H54 (cell line): ENCODE measurements around the gene FHAD1.

Experiments used
- DNase-seq: peaks from one replicate; pipeline ENCODE4 v3.0.0; 2011; ENCODE audit warnings: low spot score, mixed read lengths; ENCODE audit not compliant: insufficient read length
- FAIRE-seq: peaks from 3 replicates; lab custom pipeline; 2011; peaks lifted over from hg19 to GRCh38; lab: Jason Lieb, UNC
- POLR2A ChIP-seq: IDR thresholded peaks from 2 replicates; pipeline ENCODE4 v1.6.1; 2011; ENCODE audit warnings: low read depth, mild to moderate bottlenecking, low read length

The FHAD1 gene

GRCh38 chr1:15308135-15308534 lies 61.1 kb downstream of the FHAD1 start:
- no peak for TF ChIP-seq POLR2A
- DNase-seq (no peak), FAIRE-seq (no peak)

DNA sequence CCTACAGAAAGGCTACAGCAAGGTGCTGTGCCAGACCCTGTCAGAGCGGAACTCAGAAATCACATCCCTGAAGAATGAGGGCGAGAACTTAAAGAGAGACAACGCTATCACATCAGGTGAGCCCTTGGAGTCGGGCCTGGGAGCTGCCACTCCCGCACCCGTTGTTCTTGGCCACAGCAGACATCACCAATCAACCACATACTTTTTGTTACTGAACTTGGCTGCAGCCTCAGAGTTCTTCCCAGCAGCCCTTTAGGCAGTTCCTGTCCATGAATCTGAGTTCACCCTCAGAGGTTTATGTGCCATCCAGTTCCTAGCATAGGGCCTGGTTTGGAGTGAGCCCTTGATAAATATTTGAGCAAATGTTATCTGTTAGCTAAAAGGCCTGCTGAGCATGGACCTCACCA lies 61.6 kb downstream of the FHAD1 start:
- FAIRE-seq (no peak), DNase-seq (no peak)
- TF ChIP-seq POLR2A = no peak

DNA sequence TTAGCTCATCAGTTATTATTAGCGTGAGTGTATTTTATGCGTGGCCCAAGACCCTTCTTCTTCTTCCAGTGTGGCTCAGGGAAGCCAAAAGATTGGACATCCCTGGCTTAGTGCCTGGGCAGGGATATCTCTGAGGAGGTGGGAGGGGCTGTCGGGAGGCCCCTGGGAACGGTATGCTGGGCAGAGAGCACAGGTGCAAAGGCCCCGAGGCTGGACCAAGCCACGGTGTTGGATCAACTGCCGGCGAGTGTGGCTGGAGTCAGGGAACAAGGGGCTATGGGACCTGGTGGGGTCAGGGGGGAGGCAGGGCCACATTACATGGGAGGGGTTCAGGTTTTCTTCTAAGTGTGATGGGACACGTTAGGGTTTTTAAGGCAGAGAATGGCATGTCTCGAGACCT lies 62.7 kb downstream of the FHAD1 start:
- FAIRE-seq = no peak

GRCh38 chr1:15310544-15310943 lies 63.5 kb downstream of the FHAD1 start:
- no peak for FAIRE-seq
- DNase-seq = no peak
- no peak for TF ChIP-seq POLR2A

More for the DNA sequence above, 62.7 kb downstream of the FHAD1 start:
- TF ChIP-seq POLR2A = no peak
- no peak for DNase-seq

- TF ChIP-seq POLR2A = no peak
- DNase-seq = no peak
- FAIRE-seq = no peak
Observed at GRCh38 chr1:15311122-15311822, 64.2 kb downstream of the FHAD1 start.

GRCh38 chr1:15311880-15312279 lies 64.9 kb downstream of the FHAD1 start:
- FAIRE-seq (no peak), DNase-seq (no peak)
- no peak for TF ChIP-seq POLR2A

DNA sequence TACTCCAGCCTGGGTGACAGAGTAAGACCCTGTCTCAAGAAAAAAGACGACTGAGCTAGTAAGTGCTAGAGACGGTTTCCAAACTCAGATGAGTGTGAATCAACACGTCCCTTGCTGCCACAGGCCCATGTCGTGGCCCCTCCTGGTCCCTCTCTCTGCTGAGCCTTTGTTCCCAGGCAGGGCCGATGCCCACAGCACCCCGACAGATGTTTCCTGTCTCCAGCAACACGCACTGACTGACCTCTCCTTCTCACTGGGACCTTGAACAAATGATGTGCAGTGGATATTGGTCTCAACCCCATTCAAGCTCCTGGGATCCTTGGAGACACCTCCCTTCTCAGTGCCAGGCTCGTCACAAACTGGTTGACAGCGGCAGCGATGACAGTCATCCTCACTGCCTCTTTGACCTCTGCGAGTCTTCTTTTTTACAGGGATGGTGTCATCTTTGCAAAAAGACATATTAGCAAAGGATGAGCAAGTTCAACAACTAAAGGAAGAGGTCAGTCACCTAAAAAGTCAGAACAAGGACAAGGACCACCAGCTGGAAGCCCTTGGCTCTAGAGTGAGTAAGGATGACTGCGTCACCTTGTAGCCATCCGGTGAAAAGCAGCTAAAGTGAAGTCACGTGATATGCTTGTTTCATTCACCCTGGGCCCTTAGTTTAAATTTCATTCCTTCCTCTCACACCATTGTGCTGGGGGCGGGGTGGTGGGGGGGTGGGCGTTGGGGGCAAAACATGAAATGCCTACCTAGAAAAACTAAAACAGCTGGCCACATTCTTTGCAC lies 65.8 kb downstream of the FHAD1 start:
- FAIRE-seq = no peak

GRCh38 chr1:15314328-15315281 lies 67.6 kb downstream of the FHAD1 start:
- no peak for TF ChIP-seq POLR2A
- no peak for FAIRE-seq
- DNase-seq = no peak

More for the DNA sequence above, 65.8 kb downstream of the FHAD1 start:
- no peak for DNase-seq
- no peak for TF ChIP-seq POLR2A

DNA sequence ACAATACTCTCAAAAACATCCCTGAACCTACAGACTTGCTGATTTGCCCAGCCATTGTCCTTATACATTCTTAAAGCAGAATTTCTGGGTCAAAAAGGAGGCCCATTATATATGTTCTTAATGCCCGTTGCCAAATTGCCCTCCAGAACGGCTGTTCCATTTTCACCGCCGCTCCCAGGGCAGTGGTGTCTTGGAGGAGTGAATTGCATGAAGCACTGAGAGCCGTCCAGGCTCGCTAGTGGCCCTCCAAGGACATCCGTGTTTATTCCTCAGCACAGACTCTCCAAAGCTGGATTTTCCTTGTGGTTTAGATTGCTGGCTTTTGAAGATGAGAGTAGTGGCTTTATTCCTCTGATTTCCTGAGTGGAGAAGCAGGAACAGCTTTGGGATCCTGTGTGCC lies 68.8 kb downstream of the FHAD1 start:
- TF ChIP-seq POLR2A = no peak
- FAIRE-seq = no peak

GRCh38 chr1:15316510-15316909 lies 69.5 kb downstream of the FHAD1 start:
- TF ChIP-seq POLR2A = no peak
- no peak for FAIRE-seq

More for the DNA sequence above, 68.8 kb downstream of the FHAD1 start:
- no peak for DNase-seq

DNA sequence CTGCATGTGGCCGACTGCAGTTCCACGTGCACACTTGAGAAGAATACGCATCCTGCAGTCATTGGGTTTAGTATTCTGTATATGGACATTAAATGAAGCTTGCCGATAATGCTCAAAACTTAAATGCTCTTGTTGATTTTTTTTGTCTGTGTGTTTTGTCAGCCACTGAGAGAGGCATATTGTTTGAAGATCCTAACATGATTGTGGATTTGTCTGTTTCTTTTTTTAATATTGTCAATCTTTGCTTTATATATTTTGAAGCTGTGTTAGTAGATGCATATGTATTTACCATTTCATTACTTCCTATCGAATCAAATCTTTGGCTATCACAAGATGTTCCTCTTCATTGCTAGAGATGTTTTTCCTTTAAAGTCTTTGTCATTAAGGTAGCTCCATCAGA lies 73.2 kb downstream of the FHAD1 start:
- no peak for FAIRE-seq
- DNase-seq = no peak
- no peak for TF ChIP-seq POLR2A

More at GRCh38 chr1:15316510-15316909, 69.5 kb downstream of the FHAD1 start:
- no peak for DNase-seq

DNA sequence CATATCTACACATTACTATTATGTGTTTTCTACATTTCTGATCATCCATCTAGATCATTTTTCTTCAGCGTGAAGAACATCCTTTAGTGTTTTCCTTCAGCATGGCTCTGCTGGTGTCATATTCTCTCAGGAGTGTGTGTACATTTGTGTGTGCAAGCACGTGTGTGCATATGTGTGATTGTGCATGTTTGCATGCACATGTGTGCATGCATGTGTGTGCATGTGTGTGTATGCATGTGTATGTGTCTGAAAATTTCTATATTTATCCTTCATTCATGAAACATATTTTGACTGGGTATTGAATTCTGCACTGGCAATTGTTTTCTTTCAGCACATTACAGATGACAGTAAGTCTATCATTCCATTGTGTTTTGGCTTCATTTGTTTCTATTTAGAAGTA lies 74.6 kb downstream of the FHAD1 start:
- FAIRE-seq (no peak), DNase-seq (no peak)

GRCh38 chr1:15322648-15323350 lies 75.8 kb downstream of the FHAD1 start:
- peak; percentile 88 for FAIRE-seq
- no peak for TF ChIP-seq POLR2A
- peak; percentile 26 for DNase-seq

More for the DNA sequence above, 74.6 kb downstream of the FHAD1 start:
- no peak for TF ChIP-seq POLR2A
